ENCODE measurements around the gene VWCE. TPM values are rescaled to one million over a fixed set of nuclear protein-coding genes. Genes with fewer than 3 reads are reported as not detected.

VWCE gene
- polyA plus RNA-seq, 3 donors = 0.05 to 0.23 TPM; not detected in 1

DNA sequence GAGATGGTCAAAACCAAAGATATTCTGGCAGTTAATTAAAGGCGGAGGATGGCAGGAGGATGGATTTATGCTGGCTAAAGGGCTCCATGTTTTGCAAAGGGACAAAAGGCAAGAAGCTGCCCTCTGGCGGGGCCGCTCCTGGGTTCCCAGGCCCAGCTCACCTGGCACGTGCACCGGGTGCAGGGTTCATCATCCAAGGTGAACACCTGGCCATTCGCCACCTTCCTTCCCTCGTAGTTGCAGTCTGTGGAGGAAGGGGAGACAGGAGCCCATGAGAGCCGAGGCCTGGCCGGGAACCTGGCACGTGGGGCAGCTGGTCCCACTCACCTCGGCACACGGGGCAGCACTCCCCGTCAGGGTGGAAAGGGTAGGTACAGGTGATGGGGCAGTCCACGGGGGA, 30.3 kb downstream of the VWCE start:
- Histone ChIP-seq H3K4me3 (replicated peaks in 1 of 3; ENCODE audit: low read depth in 2 of 3, low read length in 3 of 3) (no peak overlapping the region), H3K4me2 (replicated peaks; ENCODE audit: extremely low read depth, low read length, poor library complexity, severe bottlenecking) (no peak overlapping the region), H3K27me3 (ENCODE audit: control insufficient read depth in 2 of 2, insufficient read depth in 2 of 2, low read length in 2 of 2) (no peaks in the 10 kb centered on the region), H2AFZ (ENCODE audit: insufficient read depth, low read depth, low read length, poor library complexity, severe bottlenecking) (no peak overlapping the region), H3K27ac (ENCODE audit: low read depth in 1 of 2, low read length in 2 of 2) (no peak overlapping the region), H3K9me3 (replicated peaks in 1 of 2; ENCODE audit: control insufficient read depth in 1 of 2, insufficient read depth in 1 of 2, low read length in 2 of 2) (no peaks in the 10 kb centered on the region), H4K20me1 (ENCODE audit: insufficient read depth, low read length) (no peaks in the 10 kb centered on the region), H3K79me2 (ENCODE audit: insufficient read depth, low read length) (no peaks in the 10 kb centered on the region), H3K9ac (ENCODE audit: insufficient read depth, low read length, poor library complexity, severe bottlenecking) (no peak overlapping the region), H3K4me1 (ENCODE audit: control insufficient read depth in 1 of 2, insufficient read depth in 2 of 2, low read length in 2 of 2) (no peaks in the 10 kb centered on the region), H3K36me3 (replicated peaks in 1 of 2; ENCODE audit: control insufficient read depth in 1 of 2, insufficient read depth in 2 of 2, low read length in 2 of 2) (no peaks in the 10 kb centered on the region)
- DNase-seq = no peak
- Mint-ChIP-seq H3K4me1 (no peaks in the 10 kb centered on the region), H3K27me3 (ENCODE audit: low read depth in 3 of 3) (peaks cover 0 to 4% (median 3%) of the 10 kb centered on the region in 3 donors), H3K9me3 (peaks cover 0 to 2% (median 0%) of the 10 kb centered on the region in 7 donors), H3K27ac (no peak overlapping the region), H3K4me3 (no peak overlapping the region), H3K36me3 (no peaks in the 10 kb centered on the region)
- TF ChIP-seq, protein P1, sequence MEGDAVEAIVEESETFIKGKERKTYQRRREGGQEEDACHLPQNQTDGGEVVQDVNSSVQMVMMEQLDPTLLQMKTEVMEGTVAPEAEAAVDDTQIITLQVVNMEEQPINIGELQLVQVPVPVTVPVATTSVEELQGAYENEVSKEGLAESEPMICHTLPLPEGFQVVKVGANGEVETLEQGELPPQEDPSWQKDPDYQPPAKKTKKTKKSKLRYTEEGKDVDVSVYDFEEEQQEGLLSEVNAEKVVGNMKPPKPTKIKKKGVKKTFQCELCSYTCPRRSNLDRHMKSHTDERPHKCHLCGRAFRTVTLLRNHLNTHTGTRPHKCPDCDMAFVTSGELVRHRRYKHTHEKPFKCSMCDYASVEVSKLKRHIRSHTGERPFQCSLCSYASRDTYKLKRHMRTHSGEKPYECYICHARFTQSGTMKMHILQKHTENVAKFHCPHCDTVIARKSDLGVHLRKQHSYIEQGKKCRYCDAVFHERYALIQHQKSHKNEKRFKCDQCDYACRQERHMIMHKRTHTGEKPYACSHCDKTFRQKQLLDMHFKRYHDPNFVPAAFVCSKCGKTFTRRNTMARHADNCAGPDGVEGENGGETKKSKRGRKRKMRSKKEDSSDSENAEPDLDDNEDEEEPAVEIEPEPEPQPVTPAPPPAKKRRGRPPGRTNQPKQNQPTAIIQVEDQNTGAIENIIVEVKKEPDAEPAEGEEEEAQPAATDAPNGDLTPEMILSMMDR (IDR thresholded peaks at IDR 0.05) = no peak
- intact Hi-C loops (cut with micrococcal nuclease) = no loop called here
- WGBS (ENCODE audit: insufficient coverage) = 94% methylated on average over 14 of the region's 14 CpGs

DNA sequence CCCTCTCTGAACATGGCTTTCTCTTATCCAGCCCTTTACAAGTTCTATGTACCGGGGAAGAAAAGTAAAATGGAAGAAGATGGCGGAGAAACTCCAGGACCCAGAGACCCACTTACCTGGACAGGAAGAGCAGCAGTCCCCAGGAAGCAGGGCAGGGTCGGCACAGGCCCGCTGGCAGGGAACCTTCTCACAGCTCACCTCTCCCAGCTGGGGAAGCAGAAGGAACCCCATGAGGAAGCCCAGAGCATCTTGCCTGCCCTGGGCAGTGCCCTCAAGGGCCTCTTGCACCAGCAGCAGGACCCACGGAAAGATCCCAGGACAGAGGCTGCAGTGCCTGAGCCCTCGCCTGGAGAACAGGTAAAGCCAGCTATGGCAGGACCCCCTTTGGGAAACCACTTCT, 30.7 kb downstream of the VWCE start:
- Mint-ChIP-seq H3K27ac (no peak overlapping the region), H3K9me3 (peaks cover 0 to 2% (median 0%) of the 10 kb centered on the region in 7 donors), H3K36me3 (no peaks in the 10 kb centered on the region), H3K4me3 (no peak overlapping the region), H3K27me3 (ENCODE audit: low read depth in 3 of 3) (peaks cover 0 to 4% (median 3%) of the 10 kb centered on the region in 3 donors), H3K4me1 (no peaks in the 10 kb centered on the region)
- Histone ChIP-seq H3K4me3 (replicated peaks in 1 of 3; ENCODE audit: low read depth in 2 of 3, low read length in 3 of 3) (no peak overlapping the region), H3K4me1 (ENCODE audit: control insufficient read depth in 1 of 2, insufficient read depth in 2 of 2, low read length in 2 of 2) (no peaks in the 10 kb centered on the region), H3K9me3 (replicated peaks in 1 of 2; ENCODE audit: control insufficient read depth in 1 of 2, insufficient read depth in 1 of 2, low read length in 2 of 2) (no peaks in the 10 kb centered on the region), H3K4me2 (replicated peaks; ENCODE audit: extremely low read depth, low read length, poor library complexity, severe bottlenecking) (no peak overlapping the region), H3K27ac (ENCODE audit: low read depth in 1 of 2, low read length in 2 of 2) (no peak overlapping the region), H3K9ac (ENCODE audit: insufficient read depth, low read length, poor library complexity, severe bottlenecking) (no peak overlapping the region), H4K20me1 (ENCODE audit: insufficient read depth, low read length) (no peaks in the 10 kb centered on the region), H3K79me2 (ENCODE audit: insufficient read depth, low read length) (no peaks in the 10 kb centered on the region), H3K36me3 (replicated peaks in 1 of 2; ENCODE audit: control insufficient read depth in 1 of 2, insufficient read depth in 2 of 2, low read length in 2 of 2) (no peaks in the 10 kb centered on the region), H2AFZ (ENCODE audit: insufficient read depth, low read depth, low read length, poor library complexity, severe bottlenecking) (no peak overlapping the region), H3K27me3 (ENCODE audit: control insufficient read depth in 2 of 2, insufficient read depth in 2 of 2, low read length in 2 of 2) (no peaks in the 10 kb centered on the region)
- DNase-seq = no peak
- intact Hi-C loops (cut with micrococcal nuclease) = no loop called here
- TF ChIP-seq, protein P1 (IDR thresholded peaks at IDR 0.05) = no peak
- WGBS (ENCODE audit: insufficient coverage) = 97% methylated on average over 4 of the region's 6 CpGs

Data from CD14-positive monocyte (primary cell).